OCI-LY7 (cell line): Measurements from ENCODE around the gene CD58.
"Not testable (repeated sequence)": the region's sequence is repeated elsewhere in the genome, so short reads cannot be mapped to it uniquely, and the experiment has no call there.

Experiments used
- CTCF ChIP-seq: fragments of 200-600 bp; sonication (generic); conservative IDR thresholded peaks from 2 replicates; pipeline ENCODE4 v1.5.1; 2014; ENCODE audit warnings: mild to moderate bottlenecking, antibody characterized with exemption, low read length, moderate library complexity, mixed read lengths
- EZH2phosphoT487 ChIP-seq: fragments of 200-600 bp; sonication (generic); IDR thresholded peaks from 2 replicates; pipeline ENCODE4 v1.6.1; 2018; ENCODE audit warnings: low read depth, borderline replicate concordance, mild to moderate bottlenecking, mixed run types, antibody characterized with exemption, low read length, moderate library complexity, mixed read lengths

- not testable (repeated sequence) for TF ChIP-seq EZH2phosphoT487, CTCF
Observed at GRCh38 chr1:116608841-116609240, 38.0 kb upstream of the CD58 start.
